Liver (tissue), 9 donors: Measurements from ENCODE around the gene VSIG10L. TPM values are rescaled to one million over a fixed set of nuclear protein-coding genes. Genes with fewer than 3 reads are reported as not detected.

Experiments used
- DNase-seq: peaks from one replicate; pipeline ENCODE4 v3.0.0-alpha.2; 2017; ENCODE audit warnings: low spot score
- H3K27ac ChIP-seq, 2 donors: one replicate each; pipeline ENCODE4 v1.7.0; 2013; ENCODE audit warnings: inconsistent platforms in 2 of 2, low read length in 2 of 2, control low read depth in 1 of 2, low read depth in 1 of 2, mild to moderate bottlenecking in 1 of 2
- H3K27me3 ChIP-seq, 4 donors: one replicate each; pipeline versions ENCODE4 v1.6.1 to v1.7.0; 2013; ENCODE audit warnings: low read length in 3 of 4, inconsistent platforms in 1 of 4, mild to moderate bottlenecking in 1 of 4, moderate library complexity in 1 of 4; ENCODE audit not compliant: control insufficient read depth in 4 of 4, insufficient read depth in 4 of 4
- H3K36me3 ChIP-seq, 4 donors: one replicate each; pipeline versions ENCODE4 v1.6.1 to v1.7.0; 2013; ENCODE audit warnings: low read length in 3 of 4, mild to moderate bottlenecking in 3 of 4, low read depth in 1 of 4, moderate library complexity in 1 of 4; ENCODE audit not compliant: control insufficient read depth in 4 of 4, insufficient read depth in 3 of 4
- H3K4me1 ChIP-seq, 4 donors: one replicate each; pipeline versions ENCODE4 v1.6.1 to v1.7.0; 2013; ENCODE audit warnings: low read length in 3 of 4, mild to moderate bottlenecking in 3 of 4, moderate library complexity in 1 of 4; ENCODE audit not compliant: control insufficient read depth in 4 of 4, insufficient read depth in 4 of 4
- H3K4me3 ChIP-seq, 3 donors: one replicate each; pipeline versions ENCODE4 v1.6.1 to v1.7.0; 2013; ENCODE audit warnings: low read length in 3 of 3, control low read depth in 1 of 3, low read depth in 1 of 3, mild to moderate bottlenecking in 1 of 3
- H3K9ac ChIP-seq, 2 donors: one replicate each; pipeline ENCODE4 v1.7.0; 2013; ENCODE audit warnings: low read length in 2 of 2, mild to moderate bottlenecking in 2 of 2, moderate library complexity in 2 of 2, control low read depth in 1 of 2, low read depth in 1 of 2
- H3K9me3 ChIP-seq, 4 donors: one replicate each; pipeline versions ENCODE4 v1.6.1 to v1.7.0; 2013; ENCODE audit warnings: low read length in 3 of 4; ENCODE audit not compliant: control insufficient read depth in 4 of 4
- EGR1 ChIP-seq, 2 donors: IDR thresholded peaks; 2 replicates each; pipeline ENCODE4 v1.6.1; 2016 to 2018; ENCODE audit warnings: antibody characterized with exemption in 2 of 2, low read depth in 2 of 2
- FOXA1 ChIP-seq: IDR thresholded peaks from 2 replicates; pipeline ENCODE4 v1.6.1; 2016; ENCODE audit warnings: antibody characterized with exemption
- FOXA2 ChIP-seq: IDR thresholded peaks from 2 replicates; pipeline ENCODE4 v1.6.1; 2016; ENCODE audit warnings: antibody characterized with exemption
- GABPA ChIP-seq, 2 donors: IDR thresholded peaks in 1 of 2; conservative IDR thresholded peaks in 1 of 2; 2 replicates each; pipeline ENCODE4 v1.6.1; 2016; ENCODE audit warnings: antibody characterized with exemption in 2 of 2, mild to moderate bottlenecking in 1 of 2, moderate library complexity in 1 of 2
- HNF4A ChIP-seq, 2 donors: conservative IDR thresholded peaks; 2 replicates each; pipeline ENCODE4 v1.6.1; 2016; ENCODE audit warnings: antibody characterized with exemption in 2 of 2, mild to moderate bottlenecking in 2 of 2
- HNF4G ChIP-seq: IDR thresholded peaks from 2 replicates; pipeline ENCODE4 v1.6.1; 2016; ENCODE audit warnings: antibody characterized with exemption
- JUND ChIP-seq, 2 donors: IDR thresholded peaks; 2 replicates each; pipeline ENCODE4 v1.6.1; 2016; ENCODE audit warnings: antibody characterized with exemption in 2 of 2
- NR2F2 ChIP-seq: IDR thresholded peaks from 2 replicates; pipeline ENCODE4 v1.6.1; 2016; ENCODE audit warnings: antibody characterized with exemption
- RAD21 ChIP-seq, 2 donors: IDR thresholded peaks; 2 replicates each; pipeline ENCODE4 v1.6.1; 2016; ENCODE audit warnings: antibody characterized with exemption in 2 of 2, mild to moderate bottlenecking in 2 of 2
- RXRA ChIP-seq, 2 donors: IDR thresholded peaks; 2 replicates each; pipeline ENCODE4 v1.6.1; 2017 to 2018; ENCODE audit warnings: antibody characterized with exemption in 2 of 2, mild to moderate bottlenecking in 1 of 2
- SP1 ChIP-seq: IDR thresholded peaks from 2 replicates; pipeline ENCODE4 v1.6.1; 2018; ENCODE audit warnings: antibody characterized with exemption, mild to moderate bottlenecking
- TAF1 ChIP-seq: conservative IDR thresholded peaks from 2 replicates; pipeline ENCODE4 v1.6.1; 2016; ENCODE audit warnings: antibody characterized with exemption, mild to moderate bottlenecking
- YY1 ChIP-seq: IDR thresholded peaks from 2 replicates; pipeline ENCODE4 v1.6.1; 2016; ENCODE audit warnings: antibody characterized with exemption, mild to moderate bottlenecking
- WGBS: extraction: QIAGEN DNeasy Blood & Tissue Kit; methylation state at CpG from one replicate; pipeline ENCODE4 v1.1.7; 2013; 5-methylcytosine and 5-hydroxymethylcytosine counted together
- polyA plus RNA-seq, 2 donors: library from polyadenylated mRNA; stranded (reverse) in 1 of 2; unstranded in 1 of 2; fragments of 200-250 nt in 1 of 2; fragments of >200 nt in 1 of 2; fragmentation: Nextera tagmentation in 1 of 2; extraction: Ambion mirVana in 1 of 2; gene quantifications; one replicate each; pipeline versions ENCODE4 v1.2.1 to v1.2.3, GENCODE V29; 2013 to 2015
- total RNA-seq, 2 donors: library from RNA; depleted of rRNA; stranded (reverse); fragments of >200 nt; gene quantifications; one replicate each; pipeline ENCODE4 v1.2.3, GENCODE V29; 2014
- TF ChIP-seq, protein P1 (sequence below): IDR thresholded peaks from 2 replicates; pipeline ENCODE4 v1.6.1; 2016; ENCODE audit warnings: antibody characterized with exemption
- TF ChIP-seq, protein P2 (sequence below): IDR thresholded peaks from 2 replicates; pipeline ENCODE4 v1.6.1; 2016; ENCODE audit warnings: antibody characterized with exemption, mild to moderate bottlenecking
- TF ChIP-seq, protein P3 (sequence below): fragments of 150-350 bp; IDR thresholded peaks from 2 replicates; pipeline ENCODE4 v1.5.1; 2017; ENCODE audit warnings: improper control_type of control experiment, low read depth, low read length; ENCODE audit not compliant: missing input control
- TF ChIP-seq, protein P4 (sequence below): IDR thresholded peaks from 2 replicates; pipeline ENCODE4 v1.6.1; 2016; ENCODE audit warnings: antibody characterized with exemption
- TF ChIP-seq, protein P5 (sequence below): IDR thresholded peaks from 2 replicates; pipeline ENCODE4 v1.6.1; 2016; ENCODE audit warnings: antibody characterized with exemption
- donor health status: healthy.
- donor health status: healthy.
- donor health status: healthy.
- donor health status: healthy.
- donor health status: healthy.

VSIG10L gene
- total and polyA plus RNA-seq, 4 donors = 0.60 to 1.8 (median 0.83) TPM

DNA sequence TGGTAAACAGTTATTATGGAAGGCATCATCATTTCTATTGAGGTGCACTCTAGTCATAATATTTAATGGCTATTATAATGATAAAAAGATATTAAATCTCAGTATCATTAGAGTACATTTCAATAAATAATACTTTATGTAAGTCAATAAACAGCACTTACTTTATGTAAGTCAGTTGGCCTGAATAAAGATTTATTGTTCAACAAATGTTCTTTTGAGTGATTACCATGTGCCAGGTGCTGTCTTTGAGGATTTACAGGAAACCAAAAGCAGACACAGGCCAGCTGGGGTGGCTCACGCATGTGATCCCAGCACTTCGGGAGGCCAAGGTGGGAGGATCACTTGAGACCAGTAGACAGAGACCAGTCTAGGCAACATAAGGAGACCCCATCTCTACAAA, 35.5 kb upstream of the VSIG10L start:
- H3K36me3 ChIP-seq = no peaks in the 10 kb centered on the region
- DNase-seq = no peak
- TF ChIP-seq, protein P1, sequence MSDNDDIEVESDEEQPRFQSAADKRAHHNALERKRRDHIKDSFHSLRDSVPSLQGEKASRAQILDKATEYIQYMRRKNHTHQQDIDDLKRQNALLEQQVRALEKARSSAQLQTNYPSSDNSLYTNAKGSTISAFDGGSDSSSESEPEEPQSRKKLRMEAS = no peak
- TF ChIP-seq, protein P2, sequence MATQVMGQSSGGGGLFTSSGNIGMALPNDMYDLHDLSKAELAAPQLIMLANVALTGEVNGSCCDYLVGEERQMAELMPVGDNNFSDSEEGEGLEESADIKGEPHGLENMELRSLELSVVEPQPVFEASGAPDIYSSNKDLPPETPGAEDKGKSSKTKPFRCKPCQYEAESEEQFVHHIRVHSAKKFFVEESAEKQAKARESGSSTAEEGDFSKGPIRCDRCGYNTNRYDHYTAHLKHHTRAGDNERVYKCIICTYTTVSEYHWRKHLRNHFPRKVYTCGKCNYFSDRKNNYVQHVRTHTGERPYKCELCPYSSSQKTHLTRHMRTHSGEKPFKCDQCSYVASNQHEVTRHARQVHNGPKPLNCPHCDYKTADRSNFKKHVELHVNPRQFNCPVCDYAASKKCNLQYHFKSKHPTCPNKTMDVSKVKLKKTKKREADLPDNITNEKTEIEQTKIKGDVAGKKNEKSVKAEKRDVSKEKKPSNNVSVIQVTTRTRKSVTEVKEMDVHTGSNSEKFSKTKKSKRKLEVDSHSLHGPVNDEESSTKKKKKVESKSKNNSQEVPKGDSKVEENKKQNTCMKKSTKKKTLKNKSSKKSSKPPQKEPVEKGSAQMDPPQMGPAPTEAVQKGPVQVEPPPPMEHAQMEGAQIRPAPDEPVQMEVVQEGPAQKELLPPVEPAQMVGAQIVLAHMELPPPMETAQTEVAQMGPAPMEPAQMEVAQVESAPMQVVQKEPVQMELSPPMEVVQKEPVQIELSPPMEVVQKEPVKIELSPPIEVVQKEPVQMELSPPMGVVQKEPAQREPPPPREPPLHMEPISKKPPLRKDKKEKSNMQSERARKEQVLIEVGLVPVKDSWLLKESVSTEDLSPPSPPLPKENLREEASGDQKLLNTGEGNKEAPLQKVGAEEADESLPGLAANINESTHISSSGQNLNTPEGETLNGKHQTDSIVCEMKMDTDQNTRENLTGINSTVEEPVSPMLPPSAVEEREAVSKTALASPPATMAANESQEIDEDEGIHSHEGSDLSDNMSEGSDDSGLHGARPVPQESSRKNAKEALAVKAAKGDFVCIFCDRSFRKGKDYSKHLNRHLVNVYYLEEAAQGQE = no peak
- TF ChIP-seq RXRA (IDR thresholded peaks at IDR 0.05) (no peak), YY1 (no peak), JUND (IDR thresholded peaks at IDR 0.05) (no peak), SP1 (no peak), NR2F2 (no peak), RAD21 (IDR thresholded peaks at IDR 0.05) (no peak), TAF1 (no peak), FOXA1 (no peak), HNF4A (conservative IDR thresholded peaks at IDR 0.05) (no peak), EGR1 (IDR thresholded peaks at IDR 0.05; ENCODE audit: low read depth in 2 of 2) (no peak), GABPA (IDR thresholded peaks at IDR 0.05 in 1 of 2, conservative IDR thresholded peaks at IDR 0.05 in 1 of 2) (no peak), HNF4G (no peak), FOXA2 (no peak)
- TF ChIP-seq, protein P3, sequence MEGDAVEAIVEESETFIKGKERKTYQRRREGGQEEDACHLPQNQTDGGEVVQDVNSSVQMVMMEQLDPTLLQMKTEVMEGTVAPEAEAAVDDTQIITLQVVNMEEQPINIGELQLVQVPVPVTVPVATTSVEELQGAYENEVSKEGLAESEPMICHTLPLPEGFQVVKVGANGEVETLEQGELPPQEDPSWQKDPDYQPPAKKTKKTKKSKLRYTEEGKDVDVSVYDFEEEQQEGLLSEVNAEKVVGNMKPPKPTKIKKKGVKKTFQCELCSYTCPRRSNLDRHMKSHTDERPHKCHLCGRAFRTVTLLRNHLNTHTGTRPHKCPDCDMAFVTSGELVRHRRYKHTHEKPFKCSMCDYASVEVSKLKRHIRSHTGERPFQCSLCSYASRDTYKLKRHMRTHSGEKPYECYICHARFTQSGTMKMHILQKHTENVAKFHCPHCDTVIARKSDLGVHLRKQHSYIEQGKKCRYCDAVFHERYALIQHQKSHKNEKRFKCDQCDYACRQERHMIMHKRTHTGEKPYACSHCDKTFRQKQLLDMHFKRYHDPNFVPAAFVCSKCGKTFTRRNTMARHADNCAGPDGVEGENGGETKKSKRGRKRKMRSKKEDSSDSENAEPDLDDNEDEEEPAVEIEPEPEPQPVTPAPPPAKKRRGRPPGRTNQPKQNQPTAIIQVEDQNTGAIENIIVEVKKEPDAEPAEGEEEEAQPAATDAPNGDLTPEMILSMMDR = no peak
- TF ChIP-seq, protein P4, sequence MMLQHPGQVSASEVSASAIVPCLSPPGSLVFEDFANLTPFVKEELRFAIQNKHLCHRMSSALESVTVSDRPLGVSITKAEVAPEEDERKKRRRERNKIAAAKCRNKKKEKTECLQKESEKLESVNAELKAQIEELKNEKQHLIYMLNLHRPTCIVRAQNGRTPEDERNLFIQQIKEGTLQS = no peak
- TF ChIP-seq, protein P5, sequence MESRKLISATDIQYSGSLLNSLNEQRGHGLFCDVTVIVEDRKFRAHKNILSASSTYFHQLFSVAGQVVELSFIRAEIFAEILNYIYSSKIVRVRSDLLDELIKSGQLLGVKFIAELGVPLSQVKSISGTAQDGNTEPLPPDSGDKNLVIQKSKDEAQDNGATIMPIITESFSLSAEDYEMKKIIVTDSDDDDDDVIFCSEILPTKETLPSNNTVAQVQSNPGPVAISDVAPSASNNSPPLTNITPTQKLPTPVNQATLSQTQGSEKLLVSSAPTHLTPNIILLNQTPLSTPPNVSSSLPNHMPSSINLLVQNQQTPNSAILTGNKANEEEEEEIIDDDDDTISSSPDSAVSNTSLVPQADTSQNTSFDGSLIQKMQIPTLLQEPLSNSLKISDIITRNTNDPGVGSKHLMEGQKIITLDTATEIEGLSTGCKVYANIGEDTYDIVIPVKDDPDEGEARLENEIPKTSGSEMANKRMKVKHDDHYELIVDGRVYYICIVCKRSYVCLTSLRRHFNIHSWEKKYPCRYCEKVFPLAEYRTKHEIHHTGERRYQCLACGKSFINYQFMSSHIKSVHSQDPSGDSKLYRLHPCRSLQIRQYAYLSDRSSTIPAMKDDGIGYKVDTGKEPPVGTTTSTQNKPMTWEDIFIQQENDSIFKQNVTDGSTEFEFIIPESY = no peak
- 95% methylated on average over 2 of the region's 2 CpGs for WGBS
- H3K27me3 ChIP-seq = no peaks in the 10 kb centered on the region
- H3K4me3 ChIP-seq = no peak overlapping the region
- H3K9ac ChIP-seq = no peak overlapping the region
- H3K4me1 ChIP-seq = no peaks in the 10 kb centered on the region
- no peak overlapping the region for H3K27ac ChIP-seq
- peaks cover 0 to 2% (median 0%) of the 10 kb centered on the region in 4 donors for H3K9me3 ChIP-seq
